Inferior parietal cortex (tissue), 1 donor: ENCODE data around the gene FBXW8.

Experiments used
- DNase-seq: peaks from one replicate; pipeline ENCODE4 v3.0.0-alpha.2; 2016; ENCODE audit errors: extremely low spot score

FBXW8 gene

DNA sequence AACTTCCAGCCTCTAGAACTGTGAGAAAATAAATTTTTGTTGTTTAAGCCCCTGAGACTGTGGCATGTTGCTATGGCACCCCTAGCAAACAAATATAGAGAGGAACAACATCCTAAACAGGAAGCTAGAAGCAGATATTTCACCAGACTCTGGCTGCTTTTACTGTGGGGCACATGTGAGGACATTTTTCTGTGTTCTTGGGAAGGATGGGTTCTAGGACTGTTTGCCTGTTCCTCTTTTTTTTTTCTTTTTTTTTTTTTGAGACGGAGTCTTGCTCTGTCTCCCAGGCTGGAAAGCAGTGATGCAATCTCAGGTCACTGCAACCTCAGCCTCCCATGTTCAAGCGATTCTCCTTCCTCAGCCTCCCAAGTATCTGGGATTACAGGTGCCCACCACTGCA is 25.3 kb upstream of the FBXW8 start:
- no peak for DNase-seq

DNA sequence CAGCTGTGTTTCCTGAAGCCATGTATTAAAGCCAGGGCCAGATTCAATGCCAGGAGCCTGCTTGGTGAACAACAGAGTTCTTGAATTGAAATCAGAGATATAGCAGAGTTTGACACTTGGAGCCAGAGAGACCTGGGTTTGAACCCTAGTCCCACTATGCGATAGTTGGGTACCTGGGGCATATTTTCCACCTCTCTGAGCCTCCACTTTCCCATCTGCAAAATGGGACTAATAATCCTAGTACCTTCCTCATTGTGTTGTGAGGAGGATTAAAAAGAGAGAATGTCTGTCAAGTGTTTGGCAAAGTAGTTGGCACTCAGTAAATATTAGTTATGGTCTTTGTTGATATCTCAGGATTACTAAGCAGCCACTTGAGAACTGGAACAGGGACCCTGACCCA is 23.5 kb upstream of the FBXW8 start:
- DNase-seq: no peak

DNA sequence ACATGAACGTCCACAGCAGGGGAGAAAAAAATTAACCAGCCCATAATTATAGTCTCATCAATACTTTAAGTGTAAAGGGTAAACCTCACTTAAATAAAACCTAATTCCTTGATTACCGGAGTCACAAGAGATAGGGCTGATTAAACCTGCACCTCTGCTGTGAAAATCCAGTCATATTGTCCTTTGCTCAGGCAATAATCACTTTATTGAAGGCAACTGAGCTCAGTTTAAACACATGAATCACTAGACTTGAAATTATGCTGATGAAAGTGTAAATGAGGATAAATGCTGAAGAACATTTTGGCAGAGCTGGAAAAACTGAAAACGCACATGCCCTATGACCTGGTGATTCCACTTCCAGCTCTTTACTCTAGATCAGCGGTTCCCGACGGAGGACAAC is 22.9 kb upstream of the FBXW8 start:
- no peak for DNase-seq

DNA sequence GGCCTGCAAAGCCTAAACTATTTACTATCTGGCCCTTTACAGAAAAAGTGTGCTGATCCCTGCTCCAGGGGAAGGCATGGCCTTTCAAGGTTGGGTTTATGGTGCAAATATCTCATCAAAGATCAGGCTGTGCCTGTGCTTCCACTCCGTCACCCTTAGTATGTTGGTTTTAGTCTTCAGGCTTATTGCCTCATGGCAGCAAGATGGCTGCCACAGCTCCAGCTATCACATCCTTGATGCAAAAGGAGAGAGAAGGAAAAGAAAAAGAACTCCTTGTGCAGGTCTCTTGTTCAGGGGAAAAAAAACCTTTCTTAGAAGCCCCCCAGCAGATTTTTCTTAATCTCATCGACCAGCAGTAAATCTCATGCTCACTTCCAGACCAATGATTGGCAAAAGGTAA is 20.4 kb upstream of the FBXW8 start:
- DNase-seq: no peak

DNA sequence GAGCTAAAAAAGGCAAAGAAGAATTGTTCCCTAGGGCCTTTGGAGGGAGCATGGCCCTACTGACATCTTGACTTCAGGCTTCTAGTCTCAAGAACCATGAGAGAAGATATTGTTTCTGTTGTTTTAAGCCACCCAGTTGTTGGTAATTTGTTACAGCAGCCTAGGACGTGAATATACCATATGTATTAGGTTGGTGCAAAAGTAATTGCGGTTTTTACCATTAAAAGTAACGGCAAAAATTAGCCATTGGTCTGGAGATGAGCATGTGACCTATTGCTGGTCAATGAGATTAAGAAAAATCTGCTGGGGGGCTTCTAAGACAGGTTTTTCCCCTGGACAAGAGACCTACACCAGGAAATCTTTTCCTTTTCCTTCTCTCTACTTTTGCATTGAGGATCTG is 19.7 kb upstream of the FBXW8 start:
- DNase-seq: no peak

DNA sequence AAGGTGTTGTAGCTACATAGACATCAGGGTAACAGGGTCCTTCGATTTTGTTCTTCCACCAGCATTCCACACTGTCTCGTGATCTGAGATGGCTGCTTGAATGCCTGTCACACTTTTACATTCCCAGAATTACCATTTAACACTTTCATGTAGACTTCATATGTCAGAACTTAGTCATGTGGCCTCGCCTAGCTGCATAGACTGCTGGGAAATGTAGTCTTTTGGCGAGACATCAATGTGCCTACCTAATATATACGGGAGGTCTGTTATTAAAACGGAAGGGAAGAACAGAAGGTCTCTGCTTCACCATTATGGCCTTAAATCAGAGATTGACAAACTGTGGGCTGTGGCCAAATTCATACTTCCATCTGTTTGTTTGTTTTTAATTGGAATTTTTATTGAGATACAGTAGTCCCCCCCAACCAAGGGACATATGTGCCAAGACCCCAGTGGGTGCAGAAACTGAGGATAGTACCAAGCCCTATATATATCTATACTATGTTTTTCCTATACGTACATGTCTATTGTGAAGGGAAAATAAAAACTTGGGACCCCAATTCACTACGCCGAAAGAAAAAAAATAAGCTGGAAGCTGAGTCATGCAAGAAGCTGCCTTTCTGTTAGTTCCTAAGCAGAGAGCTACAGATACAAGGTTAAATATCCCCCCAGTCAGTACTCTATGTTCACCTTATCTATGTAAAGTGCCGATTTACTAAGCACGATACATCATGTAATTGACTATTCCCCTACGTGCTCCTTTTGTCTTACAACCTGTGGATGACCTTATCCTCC is 18.2 kb upstream of the FBXW8 start:
- DNase-seq: no peak

DNA sequence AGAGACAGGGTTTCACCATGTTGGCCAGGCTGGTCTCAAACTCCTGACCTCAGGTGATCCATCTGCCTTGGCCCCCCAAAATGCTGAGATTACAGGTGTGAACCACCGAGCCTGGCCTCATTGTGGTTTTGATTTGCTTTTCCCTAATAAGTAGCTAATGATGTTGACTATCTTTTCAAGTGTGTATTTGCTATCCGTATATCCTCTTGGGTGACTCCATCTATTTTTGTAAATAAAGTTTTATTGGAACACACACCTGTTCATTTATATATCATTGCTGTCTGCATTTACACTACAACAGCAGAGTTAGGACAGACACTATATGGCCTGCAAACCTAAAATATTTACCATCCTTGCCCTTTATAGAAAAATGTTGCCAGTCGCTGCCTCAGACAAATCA is 15.8 kb upstream of the FBXW8 start:
- DNase-seq: no peak

DNA sequence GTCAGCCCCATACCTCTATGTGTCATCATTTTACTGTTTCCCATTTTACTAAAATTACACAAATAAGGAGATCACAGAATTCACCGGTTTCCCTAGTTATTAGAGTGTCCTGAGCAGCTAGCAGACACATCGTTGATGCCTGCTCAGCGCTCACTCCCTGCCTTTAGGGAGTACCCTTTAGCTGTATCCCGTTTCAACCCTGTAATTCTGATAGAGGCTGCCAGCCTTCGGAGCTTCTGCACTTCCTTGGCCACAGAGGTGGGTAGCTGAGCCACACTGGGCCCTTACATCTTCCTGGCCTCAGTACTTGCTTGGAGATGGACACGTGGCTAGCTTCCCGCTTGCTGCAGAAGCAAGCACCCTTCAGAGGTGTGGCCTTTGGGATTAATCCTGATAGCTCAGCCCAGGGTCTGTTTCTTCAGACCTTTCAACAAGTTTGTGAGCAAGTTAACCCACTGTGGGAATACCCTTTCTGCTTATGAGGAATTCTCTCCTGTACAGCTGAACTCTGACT is 14.3 kb upstream of the FBXW8 start:
- no peak for DNase-seq

DNA sequence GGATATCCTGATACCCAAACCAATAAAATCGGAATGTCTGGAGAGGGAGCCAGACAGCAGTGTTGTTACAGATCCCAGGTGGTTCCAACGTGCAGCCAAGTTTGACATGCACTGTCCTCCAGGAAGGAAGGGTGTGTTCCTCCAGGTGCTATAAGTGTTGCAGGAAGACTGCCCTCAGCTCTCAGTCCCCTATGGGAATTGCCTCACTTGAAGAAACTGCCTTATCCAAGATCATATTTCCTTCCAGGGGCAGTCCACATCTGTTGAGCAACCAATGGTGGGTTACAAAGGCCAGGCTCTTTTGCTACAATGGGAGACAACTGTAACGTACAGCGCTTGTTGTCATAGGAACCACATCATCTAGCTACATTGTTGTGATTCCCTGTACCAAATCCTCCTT is 13.3 kb upstream of the FBXW8 start:
- DNase-seq: no peak

DNA sequence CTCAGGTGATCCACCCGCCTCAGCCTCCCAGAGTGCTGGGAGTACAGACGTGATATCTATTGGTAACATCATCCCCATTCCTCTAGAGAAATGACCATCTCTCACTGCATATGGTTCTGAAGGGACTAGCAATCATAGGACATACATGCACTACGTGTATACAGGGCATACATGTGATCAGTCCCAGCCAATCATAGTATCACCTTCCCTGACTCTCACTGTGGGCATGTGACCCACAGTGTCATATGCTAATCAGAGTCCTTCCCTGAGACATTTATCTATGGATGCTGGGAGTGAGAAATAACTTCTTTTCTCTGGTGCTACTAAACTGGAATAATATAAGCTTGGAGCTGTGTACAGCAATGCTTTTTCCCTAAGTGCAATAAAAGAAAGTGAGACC is 12.1 kb upstream of the FBXW8 start:
- no peak for DNase-seq

DNA sequence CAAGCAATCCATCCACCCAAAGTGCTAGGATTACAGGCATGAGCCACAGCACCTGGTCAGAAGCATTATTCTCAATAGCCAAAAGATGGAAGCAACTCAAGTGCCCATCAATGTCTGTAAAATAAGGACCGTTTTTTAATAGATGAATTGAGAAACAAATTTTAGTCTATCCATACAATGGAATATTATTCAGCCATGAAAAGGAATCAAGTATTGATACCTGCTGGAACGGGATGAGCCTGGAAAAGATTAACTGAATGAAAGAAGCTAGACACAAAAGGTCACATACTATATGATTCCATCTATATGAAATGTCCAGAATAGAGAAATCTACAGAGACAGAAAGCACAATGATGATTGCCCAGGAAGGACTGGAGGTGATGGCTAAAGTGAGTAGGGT is 9.1 kb upstream of the FBXW8 start:
- DNase-seq: no peak

DNA sequence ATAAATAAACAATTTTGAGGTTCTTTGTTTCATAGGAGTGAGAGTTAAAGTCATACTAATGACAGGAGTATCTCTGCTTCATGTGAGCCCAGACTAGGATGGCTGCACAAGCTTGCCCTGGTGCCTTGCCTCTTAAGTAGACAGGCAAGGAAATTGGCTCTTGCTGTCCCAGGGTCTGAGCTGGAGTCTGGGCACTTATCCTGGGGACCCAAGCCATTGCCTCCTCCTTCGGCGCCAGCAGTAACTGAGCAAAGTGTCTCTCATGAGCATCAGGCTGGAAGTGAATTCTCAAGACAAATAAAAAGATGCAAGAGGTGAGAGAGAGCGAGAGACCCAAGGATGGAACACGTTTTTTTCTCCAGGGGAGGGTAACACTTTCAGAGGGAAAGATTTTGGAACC is 6.9 kb upstream of the FBXW8 start:
- DNase-seq: no peak

DNA sequence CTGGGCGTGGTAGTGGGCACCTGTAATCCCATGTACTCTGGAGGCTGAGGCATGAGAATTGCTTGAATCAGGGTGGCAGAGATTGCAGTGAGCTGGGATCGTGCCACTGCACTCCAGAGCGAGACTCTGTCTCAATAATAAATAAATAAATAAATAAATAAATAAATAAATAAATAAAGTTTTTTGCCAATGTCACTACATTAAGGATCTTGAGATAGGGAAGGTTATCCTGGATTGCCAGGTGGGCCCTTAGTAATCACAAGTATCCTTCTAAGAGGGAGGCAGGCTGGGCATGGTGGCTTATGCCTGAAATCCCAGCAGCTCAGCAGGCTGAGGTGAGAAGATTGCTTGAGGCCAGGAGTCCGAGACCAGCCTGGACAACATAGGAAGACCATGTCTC is 4.5 kb upstream of the FBXW8 start:
- no peak for DNase-seq

DNA sequence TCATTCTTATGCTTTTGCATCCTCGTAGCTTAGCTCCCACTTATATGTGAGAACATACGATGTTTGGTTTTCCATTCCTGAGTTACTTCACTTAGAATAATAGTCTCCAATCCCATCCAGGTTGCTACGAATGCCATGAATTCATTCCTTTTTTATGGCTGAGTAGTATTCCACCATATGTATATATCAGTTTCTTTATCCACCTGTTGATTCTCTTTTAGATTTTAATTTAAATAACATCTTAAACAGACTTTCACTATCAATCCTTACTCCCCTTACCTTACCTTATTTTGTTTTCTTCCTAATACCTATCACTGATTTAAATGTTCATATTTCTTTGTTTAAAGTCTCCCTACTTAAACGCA is 488 bp upstream of the FBXW8 start:
- DNase-seq: no peak

DNA sequence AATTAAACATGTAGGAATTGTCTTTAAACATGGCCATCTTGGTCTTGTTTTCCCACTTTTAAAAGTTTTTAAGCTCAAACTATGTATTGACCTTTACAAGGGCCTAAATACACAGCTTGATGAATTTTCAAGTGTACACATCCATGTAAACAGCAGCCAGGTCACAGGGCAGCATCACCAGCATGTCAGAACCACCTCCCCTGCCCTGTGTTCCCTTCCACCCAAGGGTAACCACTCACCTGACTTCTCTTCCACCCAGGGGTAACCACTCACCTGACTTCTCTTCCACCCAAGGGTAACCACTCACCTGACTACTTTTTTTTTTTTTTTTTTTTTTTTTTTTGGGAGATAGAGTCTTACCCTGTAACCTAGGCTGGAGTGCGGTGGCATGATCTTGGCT is 4.6 kb downstream of the FBXW8 start:
- no peak for DNase-seq

DNA sequence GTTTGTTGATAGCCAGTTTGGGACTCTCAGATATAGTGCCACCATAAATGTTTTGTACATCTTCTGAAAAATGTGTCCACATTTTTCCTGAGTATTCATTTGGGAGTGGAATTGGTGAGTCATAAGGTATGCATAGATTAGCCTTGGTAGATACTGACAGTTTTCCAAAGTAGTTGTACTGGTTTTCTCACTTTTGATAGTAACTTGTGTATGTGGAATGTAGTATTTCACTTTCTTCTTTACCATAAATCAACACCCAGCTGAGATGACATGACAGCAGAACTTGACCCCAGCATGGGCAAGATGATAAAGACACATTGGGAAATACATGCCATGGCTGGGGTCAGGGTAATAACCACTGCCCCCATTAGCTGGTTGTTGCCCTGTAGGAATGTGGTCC is 5.4 kb downstream of the FBXW8 start:
- DNase-seq: no peak

DNA sequence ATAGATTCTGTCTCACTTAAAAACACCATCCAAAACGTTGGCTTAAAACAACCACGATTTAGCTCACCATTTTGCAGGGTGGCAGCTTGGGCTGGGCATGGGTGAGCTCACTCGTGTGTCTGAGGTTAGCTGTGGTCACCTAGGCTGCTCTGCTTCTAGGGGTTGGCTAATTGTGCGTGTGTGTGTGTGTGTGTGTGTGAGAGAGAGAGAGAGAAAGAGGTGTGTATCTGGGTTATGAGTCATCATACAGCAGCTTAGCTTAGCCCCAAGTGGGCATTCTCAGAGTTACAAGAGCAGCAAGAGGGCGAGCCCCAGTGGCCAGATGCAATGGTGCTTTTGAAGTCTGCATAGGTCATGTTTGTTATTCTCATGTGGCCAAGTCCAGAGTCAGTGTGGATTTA is 6.0 kb downstream of the FBXW8 start:
- DNase-seq: no peak

DNA sequence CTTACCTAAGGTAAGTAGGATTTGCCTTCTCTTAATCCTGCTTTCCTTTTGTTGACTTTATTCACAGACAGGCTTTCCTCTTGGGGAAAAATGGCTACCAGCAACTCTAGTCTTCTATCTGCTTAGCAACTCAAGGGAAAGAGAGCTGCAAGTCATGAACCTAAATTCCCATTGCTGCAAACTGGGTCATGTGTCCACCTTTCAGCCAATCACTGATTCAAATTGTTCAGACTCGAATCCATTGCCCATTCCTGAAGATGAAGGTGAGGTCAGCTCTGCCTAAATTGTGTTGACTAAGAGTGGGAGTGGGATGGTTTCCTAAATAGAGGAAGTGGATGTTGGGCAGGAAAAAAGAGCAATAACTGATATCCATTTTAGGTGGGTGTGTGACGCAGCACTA is 7.7 kb downstream of the FBXW8 start:
- no peak for DNase-seq

DNA sequence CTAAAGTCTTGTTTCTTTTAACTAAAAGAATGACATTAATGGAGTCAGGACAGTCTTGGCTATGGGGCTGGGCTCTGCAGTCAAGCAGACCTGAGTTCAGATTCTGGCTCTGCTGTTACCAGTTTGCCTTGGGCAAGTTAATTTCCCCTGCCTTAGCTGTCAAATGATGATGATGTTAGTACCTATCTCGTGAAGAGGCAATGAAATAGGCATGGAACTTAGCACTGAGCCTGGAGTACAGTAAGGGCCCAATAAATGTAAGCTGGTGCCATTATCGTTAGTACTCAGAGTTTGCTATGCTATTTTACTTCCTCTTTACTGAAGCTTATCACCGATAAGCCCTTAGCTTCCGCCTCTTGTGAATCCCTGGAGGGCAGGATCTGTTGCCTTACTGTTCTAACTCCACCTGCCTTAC is 8.5 kb downstream of the FBXW8 start:
- DNase-seq: no peak

DNA sequence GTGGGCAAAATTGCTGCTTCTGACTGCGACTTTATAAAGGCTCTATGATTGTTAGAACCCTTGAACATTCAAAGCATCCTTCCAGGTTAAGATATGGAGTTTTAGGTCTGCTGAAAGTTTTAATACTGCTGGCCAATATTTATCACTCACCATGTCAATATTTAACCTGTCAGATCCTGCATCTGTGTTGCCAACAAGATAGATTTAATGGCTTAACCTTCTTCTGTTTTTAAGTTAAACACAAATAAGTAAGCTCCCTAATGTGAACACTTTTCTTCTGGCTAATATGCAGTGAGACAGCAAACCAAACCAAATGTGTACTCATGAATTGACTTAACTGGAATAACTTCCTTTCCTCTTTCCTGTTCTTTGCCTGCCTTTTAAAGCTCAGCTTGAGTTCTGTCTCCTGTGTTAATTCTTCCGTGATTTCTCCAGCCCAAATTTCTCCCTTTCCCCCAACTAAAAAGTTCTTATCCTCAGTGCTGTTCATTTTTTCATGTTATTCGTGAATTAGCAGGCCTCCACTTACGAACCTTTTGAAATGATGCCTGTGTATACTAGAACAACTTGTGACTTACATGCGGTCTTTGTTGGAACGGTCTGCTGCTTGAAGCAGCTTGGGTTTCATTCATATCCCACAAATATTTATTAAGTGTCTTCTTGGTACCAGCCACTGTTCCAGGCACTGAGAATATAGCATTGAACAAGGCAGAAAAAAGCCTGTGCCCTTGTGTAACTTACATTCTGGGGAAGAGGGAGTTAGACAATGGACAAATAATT is 9.1 kb downstream of the FBXW8 start:
- DNase-seq: no peak

DNA sequence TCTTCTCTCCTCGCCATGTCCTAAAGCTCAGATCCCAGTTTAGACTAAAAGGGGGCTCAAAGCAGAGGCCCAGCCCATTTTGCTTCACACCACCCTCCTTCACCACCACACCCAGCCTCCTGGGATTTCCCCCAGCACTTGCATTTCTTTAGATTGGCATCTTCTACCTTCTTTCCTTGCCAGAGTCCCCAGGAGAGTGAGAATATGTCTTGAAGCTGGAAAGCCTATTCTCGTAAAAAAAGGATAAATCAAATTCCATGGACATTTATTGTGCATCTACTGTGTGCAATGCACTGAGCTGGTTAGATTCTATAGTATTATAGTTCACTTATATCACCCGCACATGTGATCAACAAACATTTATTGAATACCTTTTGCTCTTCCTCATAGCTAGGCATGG is 10.2 kb downstream of the FBXW8 start:
- no peak for DNase-seq

DNA sequence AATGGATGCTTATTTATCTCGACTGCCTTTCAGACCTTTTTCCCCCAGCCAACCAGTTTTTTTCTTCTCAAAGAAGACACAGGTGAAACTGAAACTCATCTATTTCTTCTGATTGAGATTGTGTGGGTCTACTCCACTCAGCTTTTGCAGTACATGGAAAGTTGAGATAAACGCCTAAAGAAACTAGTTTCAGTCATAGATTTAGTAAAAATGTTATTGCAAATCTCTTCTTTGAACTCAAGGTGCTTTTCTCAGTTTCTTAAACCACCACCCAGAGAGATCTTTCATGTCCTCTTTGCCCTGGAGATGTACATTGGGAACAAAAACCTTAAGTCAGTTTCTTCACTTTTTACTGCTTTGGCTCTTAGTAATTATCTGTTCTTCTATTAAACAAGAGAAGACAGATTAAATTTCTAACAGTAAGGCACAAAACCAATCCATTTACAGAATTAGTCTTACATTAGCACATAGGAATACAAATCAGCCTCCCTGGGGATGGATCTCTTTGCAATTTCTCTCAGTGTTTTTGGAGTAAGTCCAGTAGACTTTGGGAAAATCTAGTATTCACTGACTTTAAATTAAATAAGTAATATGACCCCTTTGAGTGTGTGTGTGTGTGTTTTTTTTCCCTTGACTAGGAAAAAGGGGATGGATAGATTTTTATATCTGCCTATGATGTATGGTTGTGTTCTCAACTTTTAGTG is 11.6 kb downstream of the FBXW8 start:
- DNase-seq: no peak
